ENCODE measurements around the gene ITPR2.

ITPR2 gene

DNA sequence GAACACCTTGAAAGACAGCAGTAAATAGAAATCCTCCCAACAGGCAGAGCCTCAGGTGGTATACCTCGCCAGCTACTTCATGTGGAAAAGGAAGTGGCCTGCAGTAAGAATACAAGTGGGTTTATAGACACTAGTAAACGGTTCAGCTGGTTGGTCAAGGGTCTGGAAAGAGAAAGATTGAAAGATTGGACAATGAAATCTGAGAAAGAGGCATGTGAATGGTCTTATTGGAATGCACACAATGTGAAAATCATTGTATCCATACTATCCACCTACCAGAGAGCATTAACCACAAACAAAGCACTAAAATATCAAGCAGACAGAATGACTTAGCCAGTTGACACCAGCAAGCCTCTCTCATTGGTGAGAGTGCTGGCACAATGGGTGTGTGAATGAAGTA is 539.4 kb downstream of the ITPR2 start:
- no peak for DNase-seq (ENCODE audit: low spot score)

DNA sequence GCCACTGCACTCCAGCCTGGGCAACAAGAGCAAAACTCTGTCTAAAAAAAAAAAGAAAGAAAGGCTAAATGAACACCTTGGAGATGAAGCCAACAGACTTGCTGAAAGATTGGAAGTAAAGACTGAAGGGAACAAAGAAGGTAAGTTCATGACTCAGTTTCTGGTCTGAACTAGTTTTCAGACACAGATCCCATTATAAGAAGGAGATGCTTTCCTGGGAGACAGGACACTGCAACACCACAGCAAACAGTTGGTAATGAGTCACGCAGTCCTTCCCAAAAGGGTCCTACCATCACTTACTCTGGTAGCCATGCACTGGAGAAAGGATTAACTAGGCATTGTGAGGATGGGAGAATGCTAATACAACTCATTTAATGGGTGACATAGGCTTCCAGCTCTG is 540.4 kb downstream of the ITPR2 start:
- DNase-seq (ENCODE audit: low spot score), result no peak

DNA sequence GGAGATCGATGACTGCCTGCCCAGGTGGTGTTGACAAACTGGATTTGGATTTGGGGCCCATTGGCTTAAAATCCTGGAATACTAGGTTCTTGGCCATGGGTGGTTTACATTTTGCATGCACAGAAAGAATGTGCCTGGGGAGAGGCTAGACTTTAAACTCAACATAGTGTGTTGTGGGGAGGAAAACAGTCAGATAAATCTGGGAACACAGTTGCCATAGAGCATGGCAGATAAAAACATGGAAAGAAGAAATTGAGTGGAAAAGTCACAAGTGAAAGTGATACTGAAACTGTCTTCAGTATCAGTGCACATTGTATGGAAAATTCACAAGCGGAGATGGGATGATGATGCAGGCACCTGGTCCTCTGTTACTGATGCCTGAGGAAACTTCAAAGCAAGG is 542.4 kb downstream of the ITPR2 start:
- no peak for DNase-seq (ENCODE audit: low spot score)

DNA sequence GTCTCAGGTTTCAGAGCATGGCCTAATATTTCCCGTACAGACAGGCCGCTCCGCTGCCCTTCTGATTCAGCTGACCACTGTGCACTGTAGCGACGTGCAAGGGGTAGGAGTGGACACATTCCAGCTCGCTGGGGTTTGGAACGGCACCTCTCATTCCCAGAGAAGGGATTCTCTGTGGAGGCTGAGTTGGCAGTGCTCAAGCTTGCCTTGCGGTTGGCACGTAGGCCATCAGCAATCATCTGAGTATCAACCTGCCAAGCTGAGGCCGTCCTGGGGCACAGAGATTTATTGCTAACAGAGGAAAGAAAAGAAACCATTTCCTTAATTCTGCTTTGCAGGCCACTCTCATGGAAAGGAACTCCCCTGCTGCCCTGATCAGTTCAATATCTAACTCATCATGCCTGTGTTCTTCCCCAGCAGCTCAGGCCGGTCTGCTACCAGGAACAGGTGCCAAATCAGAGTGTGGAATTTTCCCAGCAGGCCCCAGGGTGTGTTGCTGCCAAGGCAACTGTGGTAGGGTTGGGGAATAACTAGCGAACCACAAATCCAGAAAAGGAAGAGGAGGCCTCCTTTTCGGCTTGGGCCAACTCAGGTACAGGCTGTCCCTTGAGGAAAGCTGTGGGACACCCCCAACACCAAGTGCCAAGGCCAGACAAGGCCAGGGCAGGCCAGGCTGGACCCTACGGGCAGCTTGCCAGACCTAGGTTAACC is 545.2 kb downstream of the ITPR2 start:
- no peak for DNase-seq (ENCODE audit: low spot score)

All from activated CD4-positive, alpha-beta T cell treated with anti-CD3 and anti-CD28 coated beads, Interleukin-2, Interleukin-4, amounts not matched to agents 100 ng/mL and 50 ng/mL, durations not matched to agents 16 hours and 8 hours (primary cell).